Endothelial cell of umbilical vein (primary cell): ENCODE results near the gene MRPL9. TPM values are rescaled to one million over a fixed set of nuclear protein-coding genes. Genes with fewer than 3 reads are reported as not detected.

Experiments
- BruUV-seq: library from RNA; stranded (reverse); fragments of 400-500 nt; replicated peaks from 2 replicates; lab custom pipeline; 2021; lab: Mats Ljungman, UMichigan
- CTCF ChIA-PET: fragments of 300-600, 350-600 bp; sonication (Branson Sonifier 250); formaldehyde crosslinking; loops from one replicate; lab custom pipeline; 2021; ENCODE audit warnings: antibody characterized with exemption, inconsistent platforms; lab: Charles Lee
- POLR2A ChIA-PET: fragments of 300-600, 350-600 bp; sonication (Branson Sonifier 250); formaldehyde crosslinking; loops from one replicate; lab custom pipeline; 2021; ENCODE audit warnings: antibody characterized with exemption, inconsistent platforms; lab: Charles Lee
- DNase-seq: peaks from one replicate; pipeline ENCODE4 v3.0.0-alpha.2; 2011; ENCODE audit warnings: low read depth, low spot score
- FAIRE-seq: peaks from 2 replicates; lab custom pipeline; 2011; peaks lifted over from hg19 to GRCh38; lab: Jason Lieb, UNC
- H2AFZ ChIP-seq: 2 replicates; pipeline ENCODE4 v1.6.0; 2012; ENCODE audit warnings: low read depth, low read length, control low read depth, inconsistent platforms
- H3K27ac ChIP-seq: 2 replicates; pipeline ENCODE4 v1.5.1; 2011; ENCODE audit warnings: low read depth, mild to moderate bottlenecking, control low read depth, low read length, moderate library complexity; ENCODE audit not compliant: insufficient read depth
- H3K27me3 ChIP-seq, 2 experiments: 2 replicates each; pipeline versions ENCODE4 v1.6.0 to v1.6.1; 2011; ENCODE audit warnings: low read length in 2 of 2, mixed read lengths in 1 of 2; ENCODE audit not compliant: control insufficient read depth in 2 of 2, insufficient read depth in 2 of 2
- H3K36me3 ChIP-seq, 2 experiments: 2 replicates in 1 of 2; 3 replicates in 1 of 2; pipeline ENCODE4 v1.5.1; 2011; ENCODE audit warnings: low read length in 2 of 2, mild to moderate bottlenecking in 1 of 2, moderate library complexity in 1 of 2; ENCODE audit not compliant: control insufficient read depth in 2 of 2, insufficient read depth in 2 of 2; ENCODE audit errors: extremely low read depth in 1 of 2
- H3K4me1 ChIP-seq: 3 replicates; pipeline ENCODE4 v1.5.1; 2011; ENCODE audit warnings: mild to moderate bottlenecking, low read length; ENCODE audit not compliant: control insufficient read depth, insufficient read depth; ENCODE audit errors: extremely low read depth
- H3K4me2 ChIP-seq: 2 replicates; pipeline ENCODE4 v1.6.1; 2011; ENCODE audit warnings: low read length, control low read depth, mixed read lengths; ENCODE audit not compliant: insufficient read depth
- H3K4me3 ChIP-seq, 3 experiments: fragments of 200-600 bp in 1 of 3; sonication (generic), shearing (Covaris generic) in 1 of 3; replicated peaks in 1 of 3; 2 replicates each; pipeline ENCODE4 v1.5.1; 2011 to 2016; ENCODE audit warnings: control low read depth in 3 of 3, low read length in 3 of 3, mild to moderate bottlenecking in 2 of 3, inconsistent platforms in 1 of 3, low read depth in 1 of 3, moderate library complexity in 1 of 3; ENCODE audit not compliant: insufficient read depth in 1 of 3
- H3K79me2 ChIP-seq: 2 replicates; pipeline ENCODE4 v1.6.0; 2012; ENCODE audit warnings: low read length, inconsistent platforms; ENCODE audit not compliant: control insufficient read depth, insufficient read depth
- H3K9ac ChIP-seq: replicated peaks from 2 replicates; pipeline ENCODE3; 2011; ENCODE audit warnings: low read length, control low read depth; ENCODE audit not compliant: insufficient read depth; ENCODE audit errors: extremely low read depth
- H3K9me1 ChIP-seq: replicated peaks from 3 replicates; pipeline ENCODE4 v1.6.0; 2011; ENCODE audit warnings: mild to moderate bottlenecking, low read length; ENCODE audit not compliant: control insufficient read depth, insufficient read depth; ENCODE audit errors: extremely low read depth
- H3K9me3 ChIP-seq: replicated peaks from 2 replicates; pipeline ENCODE4 v1.5.1; 2012; ENCODE audit warnings: low read length, inconsistent platforms; ENCODE audit not compliant: control insufficient read depth, insufficient read depth
- H4K20me1 ChIP-seq: replicated peaks from 2 replicates; pipeline ENCODE3; 2011; ENCODE audit warnings: mild to moderate bottlenecking, low read length; ENCODE audit not compliant: control insufficient read depth, insufficient read depth; ENCODE audit errors: extremely low read depth
- CTCF ChIP-seq, 2 donors: IDR thresholded peaks; 1 replicate in 1 of 2; 2 replicates in 1 of 2; pipeline ENCODE4 v1.5.1; 2011; ENCODE audit warnings: low read length in 2 of 2, mild to moderate bottlenecking in 2 of 2, moderate library complexity in 2 of 2, control low read depth in 1 of 2, inconsistent platforms in 1 of 2, low read depth in 1 of 2; ENCODE audit not compliant: insufficient read depth in 1 of 2; ENCODE audit errors: extremely low read depth in 1 of 2
- EZH2 ChIP-seq: IDR thresholded peaks from 2 replicates; pipeline ENCODE4 v1.6.1; 2012; ENCODE audit warnings: borderline replicate concordance, low read depth, mild to moderate bottlenecking, moderate library complexity, low read length, inconsistent platforms; ENCODE audit not compliant: severe bottlenecking
- FOS ChIP-seq: IDR thresholded peaks from 2 replicates; pipeline ENCODE4 v1.6.1; 2011; ENCODE audit warnings: mild to moderate bottlenecking, low read length, moderate library complexity, borderline replicate concordance; ENCODE audit not compliant: insufficient read depth
- GATA2 ChIP-seq: IDR thresholded peaks from 2 replicates; pipeline ENCODE4 v1.7.0; 2011; ENCODE audit warnings: low read depth, mild to moderate bottlenecking, moderate library complexity, mixed read lengths, low read length; ENCODE audit not compliant: insufficient read length, insufficient read depth
- JUN ChIP-seq: IDR thresholded peaks from 2 replicates; pipeline ENCODE4 v1.6.1; 2011; ENCODE audit warnings: borderline replicate concordance, low read depth; ENCODE audit not compliant: insufficient read length, insufficient read depth
- MAX ChIP-seq: IDR thresholded peaks from 2 replicates; pipeline ENCODE4 v1.6.1; 2011; ENCODE audit not compliant: insufficient read depth, insufficient read length
- MYC ChIP-seq: IDR thresholded peaks from one replicate; pipeline ENCODE4 v1.6.1; 2011; ENCODE audit warnings: mild to moderate bottlenecking, low read depth, low read length
- POLR2A ChIP-seq: IDR thresholded peaks from 2 replicates; pipeline ENCODE4 v1.6.1; 2012; ENCODE audit warnings: low read depth, mild to moderate bottlenecking, control low read depth, low read length
- POLR2AphosphoS5 ChIP-seq: IDR thresholded peaks from 2 replicates; pipeline ENCODE4 v1.6.1; 2012; ENCODE audit warnings: low read depth, mild to moderate bottlenecking, control low read depth, low read length, moderate library complexity; ENCODE audit not compliant: insufficient read depth
- dilution Hi-C: fragments of 300-500 bp; cut with MboI; formaldehyde crosslinking; loops from one replicate; pipeline ENCODE4 v1.15.0; 2019; ENCODE audit warnings: low sequenced_read_pairs; ENCODE audit not compliant: extremely low pct_ligation_motif_present
- intact Hi-C: fragments of 100-400 bp; cut with micrococcal nuclease; formaldehyde crosslinking; loops from one replicate; pipeline ENCODE4 v1.10.0; 2022
- polyA plus RNA-seq, 4 experiments: library from polyadenylated mRNA; depleted of rRNA in 3 of 4; stranded (reverse) in 3 of 4; unstranded in 1 of 4; fragments of >200 nt; gene quantifications; 2 replicates each; pipeline versions ENCODE4 v1.2.1 to v1.2.3, GENCODE V29; 2011 to 2012; ENCODE audit warnings: missing spikeins in 1 of 4
- total RNA-seq: library from RNA; stranded (reverse); gene quantifications from 2 replicates; pipeline ENCODE4 v1.2.3, GENCODE V29; 2021

MRPL9 gene
- total and polyA plus RNA-seq, 2 donors (not counting 3 experiments of a cell fraction or from before 2014, with no cell fraction given) = 79.1 to 112 TPM

- no peak overlapping the region for H3K27ac ChIP-seq
- no peak overlapping the region for H2AFZ ChIP-seq
- no peaks in the 10 kb centered on the region for H3K79me2 ChIP-seq
- peaks cover 17 to 19% of the 10 kb centered on the region in 2 experiments for H3K27me3 ChIP-seq
- no peaks in the 10 kb centered on the region for H3K9me3 ChIP-seq
- FAIRE-seq (no peak), DNase-seq (no peak)
- no peaks in the 10 kb centered on the region for H4K20me1 ChIP-seq
- BruUV-seq = no TSS peak
- H3K4me1 ChIP-seq = no peaks in the 10 kb centered on the region
- TF ChIP-seq MYC (no peak), MAX (no peak), CTCF (IDR thresholded peaks at IDR 0.05; ENCODE audit: extremely low read depth in 1 of 2, insufficient read depth in 1 of 2, low read depth in 1 of 2, low read length in 2 of 2) (no peak), EZH2 (no peak), GATA2 (no peak), FOS (no peak), JUN (no peak), POLR2AphosphoS5 (no peak), POLR2A (no peak)
- dilution Hi-C loops (no loop called here), intact Hi-C loops (no loop called here)
- H3K4me2 ChIP-seq = no peak overlapping the region
- no peaks in the 10 kb centered on the region for H3K9me1 ChIP-seq
- H3K4me3 ChIP-seq = no peak overlapping the region
- POLR2A ChIA-PET = no interaction called here
- CTCF ChIA-PET = interaction anchor here (0.6 kb wide), 1 partner anchor 32 kb away, joined by 3 read pairs; no protein-coding TSS in a partner anchor
- H3K9ac ChIP-seq = no peak overlapping the region
- no peaks in the 10 kb centered on the region for H3K36me3 ChIP-seq
Measured at GRCh38 chr1:151809290-151809984, 46.1 kb upstream of the MRPL9 start.
